Measurements from ENCODE around the gene PAK4. TPM values are rescaled to one million over a fixed set of nuclear protein-coding genes. Genes with fewer than 3 reads are reported as not detected.
A peak's percentile ranks its signal among the peaks of the same experiment; 100 is the strongest.

The PAK4 gene
- total RNA-seq, 1 experiment from 2014 or later = 69.8 TPM

GRCh38 chr19:39170386-39171231, 45.0 kb downstream of the PAK4 start:
- H3K27me3 Mint-ChIP-seq (ENCODE audit: low read depth) = no peaks in the 10 kb centered on the region
- H3K4me3 Mint-ChIP-seq = no peak overlapping the region
- H3K9me3 Mint-ChIP-seq = no peaks in the 10 kb centered on the region
- H3K4me1 Mint-ChIP-seq = peaks cover 17% of the 10 kb centered on the region
- ChIA-PET POLR2A (no interaction called here), CTCF (interaction anchor here (0.7 kb wide), 1 partner anchor 25 kb away, joined by 3 read pairs; no protein-coding TSS in a partner anchor)
- no peak for TF ChIP-seq FOXP1 (CRISPR knock-in tag; IDR thresholded peaks at IDR 0.05; ENCODE audit: borderline replicate concordance)
- no peak for TF ChIP-seq MLX (CRISPR knock-in tag; IDR thresholded peaks at IDR 0.05)
- TF ChIP-seq PRRX2 (CRISPR knock-in tag; IDR thresholded peaks at IDR 0.05) = no peak
- TF ChIP-seq ESRRA (CRISPR knock-in tag; IDR thresholded peaks at IDR 0.05; ENCODE audit: borderline replicate concordance) = no peak
- DNase-seq (ENCODE audit: low spot score) = no peak
- H3K27ac Mint-ChIP-seq = 0 out of 2 replicates have a peak overlapping the region, but pooled peaks have one; percentile 36
- no peak for ATAC-seq
- no peaks in the 10 kb centered on the region for H3K36me3 Mint-ChIP-seq

GRCh38 chr19:39171479-39172465, 46.2 kb downstream of the PAK4 start:
- DNase-seq (ENCODE audit: low spot score) = no peak
- Mint-ChIP-seq H3K27me3 (ENCODE audit: low read depth) (no peaks in the 10 kb centered on the region), H3K36me3 (no peaks in the 10 kb centered on the region), H3K4me1 (peaks cover 17% of the 10 kb centered on the region), H3K4me3 (no peak overlapping the region), H3K9me3 (no peaks in the 10 kb centered on the region), H3K27ac (peak overlapping the region; percentile 68; the same call in 1 of the 2 replicates)
- no peak for TF ChIP-seq ZBTB21 (CRISPR knock-in tag; IDR thresholded peaks at IDR 0.05; ENCODE audit: borderline replicate concordance)
- no peak for TF ChIP-seq IRF2 (CRISPR knock-in tag; IDR thresholded peaks at IDR 0.05; ENCODE audit: borderline replicate concordance, low read depth)
- no peak for TF ChIP-seq CDX4 (CRISPR knock-in tag; IDR thresholded peaks at IDR 0.05; ENCODE audit: borderline replicate concordance)
- TF ChIP-seq E2F1 (CRISPR knock-in tag; IDR thresholded peaks at IDR 0.05) = no peak
- no peak for TF ChIP-seq CTCF (IDR thresholded peaks at IDR 0.05)
- no peak for TF ChIP-seq ESRRA (CRISPR knock-in tag; IDR thresholded peaks at IDR 0.05; ENCODE audit: borderline replicate concordance)
- TF ChIP-seq TP53 (CRISPR knock-in tag; IDR thresholded peaks at IDR 0.05) = no peak
- no peak for TF ChIP-seq SOX15 (CRISPR knock-in tag; IDR thresholded peaks at IDR 0.05)
- no peak for TF ChIP-seq FOXK1 (CRISPR knock-in tag; IDR thresholded peaks at IDR 0.05)
- TF ChIP-seq NFYB (CRISPR knock-in tag; conservative IDR thresholded peaks at IDR 0.05; ENCODE audit: low read depth) = no peak
- no peak for TF ChIP-seq ZNF263 (CRISPR knock-in tag; IDR thresholded peaks at IDR 0.05; ENCODE audit: low read depth)
- no peak for TF ChIP-seq GRHL2 (CRISPR knock-in tag; IDR thresholded peaks at IDR 0.05; ENCODE audit: insufficient replicate concordance, severe bottlenecking)
- TF ChIP-seq ARID4B (CRISPR knock-in tag; IDR thresholded peaks at IDR 0.05; ENCODE audit: borderline replicate concordance) = no peak
- no peak for TF ChIP-seq FOXJ3 (CRISPR knock-in tag; IDR thresholded peaks at IDR 0.05; ENCODE audit: borderline replicate concordance)
- no peak for TF ChIP-seq ZNF423 (CRISPR knock-in tag; IDR thresholded peaks at IDR 0.05)
- ChIA-PET POLR2A (no interaction called here), CTCF (interaction anchor here (0.7 kb wide), 1 partner anchor 26 kb away, joined by 3 read pairs; no protein-coding TSS in a partner anchor)
- no peak for ATAC-seq
